ENCODE results near the gene BMX. TPM values are rescaled to one million over a fixed set of nuclear protein-coding genes. Genes with fewer than 3 reads are reported as not detected.

Gene BMX
- total and polyA plus RNA-seq, 9 of the 15 experiments (the other 6 are each of a cell fraction or from before 2014, with no cell fraction given), result 0.45 to 4.2 (median 1.8) TPM

DNA sequence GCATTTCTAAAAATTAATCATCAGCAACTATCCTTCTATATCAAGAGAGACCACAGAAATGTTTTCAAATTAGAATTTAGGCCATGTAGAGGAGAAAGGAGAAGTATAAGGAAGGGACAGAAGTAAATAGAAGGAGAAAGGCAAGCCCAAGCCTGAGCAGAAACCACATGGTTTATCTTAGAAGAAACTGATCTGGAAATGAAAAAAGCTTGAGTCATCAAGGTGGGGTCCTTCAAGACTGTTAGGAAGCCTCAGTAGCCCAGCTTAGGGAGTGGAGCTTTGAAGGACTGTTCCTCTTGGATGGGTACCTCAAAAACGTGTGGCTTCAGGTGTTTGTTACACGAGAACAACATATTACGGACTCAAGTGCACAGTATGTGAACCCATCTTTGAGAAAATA is 4.5 kb downstream of the BMX start (continued):
- TF ChIP-seq, protein P1, sequence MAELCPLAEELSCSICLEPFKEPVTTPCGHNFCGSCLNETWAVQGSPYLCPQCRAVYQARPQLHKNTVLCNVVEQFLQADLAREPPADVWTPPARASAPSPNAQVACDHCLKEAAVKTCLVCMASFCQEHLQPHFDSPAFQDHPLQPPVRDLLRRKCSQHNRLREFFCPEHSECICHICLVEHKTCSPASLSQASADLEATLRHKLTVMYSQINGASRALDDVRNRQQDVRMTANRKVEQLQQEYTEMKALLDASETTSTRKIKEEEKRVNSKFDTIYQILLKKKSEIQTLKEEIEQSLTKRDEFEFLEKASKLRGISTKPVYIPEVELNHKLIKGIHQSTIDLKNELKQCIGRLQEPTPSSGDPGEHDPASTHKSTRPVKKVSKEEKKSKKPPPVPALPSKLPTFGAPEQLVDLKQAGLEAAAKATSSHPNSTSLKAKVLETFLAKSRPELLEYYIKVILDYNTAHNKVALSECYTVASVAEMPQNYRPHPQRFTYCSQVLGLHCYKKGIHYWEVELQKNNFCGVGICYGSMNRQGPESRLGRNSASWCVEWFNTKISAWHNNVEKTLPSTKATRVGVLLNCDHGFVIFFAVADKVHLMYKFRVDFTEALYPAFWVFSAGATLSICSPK (IDR thresholded peaks at IDR 0.05; ENCODE audit: borderline replicate concordance), result no peak
- TF ChIP-seq, protein P2, sequence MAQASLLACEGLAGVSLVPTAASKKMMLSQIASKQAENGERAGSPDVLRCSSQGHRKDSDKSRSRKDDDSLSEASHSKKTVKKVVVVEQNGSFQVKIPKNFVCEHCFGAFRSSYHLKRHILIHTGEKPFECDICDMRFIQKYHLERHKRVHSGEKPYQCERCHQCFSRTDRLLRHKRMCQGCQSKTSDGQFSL (CRISPR knock-in tag; IDR thresholded peaks at IDR 0.05), result no peak
- TF ChIP-seq, protein P2 (tag; IDR thresholded peaks at IDR 0.05), result no peak
- no peak for TF ChIP-seq TOE1 (IDR thresholded peaks at IDR 0.05; ENCODE audit: borderline replicate concordance)
- TF ChIP-seq TOE1 (CRISPR knock-in tag; IDR thresholded peaks at IDR 0.05; ENCODE audit: borderline replicate concordance, low read depth), result no peak
- TF ChIP-seq ZNF316 (IDR thresholded peaks at IDR 0.05), result peak; percentile 58
- TF ChIP-seq, protein P3, sequence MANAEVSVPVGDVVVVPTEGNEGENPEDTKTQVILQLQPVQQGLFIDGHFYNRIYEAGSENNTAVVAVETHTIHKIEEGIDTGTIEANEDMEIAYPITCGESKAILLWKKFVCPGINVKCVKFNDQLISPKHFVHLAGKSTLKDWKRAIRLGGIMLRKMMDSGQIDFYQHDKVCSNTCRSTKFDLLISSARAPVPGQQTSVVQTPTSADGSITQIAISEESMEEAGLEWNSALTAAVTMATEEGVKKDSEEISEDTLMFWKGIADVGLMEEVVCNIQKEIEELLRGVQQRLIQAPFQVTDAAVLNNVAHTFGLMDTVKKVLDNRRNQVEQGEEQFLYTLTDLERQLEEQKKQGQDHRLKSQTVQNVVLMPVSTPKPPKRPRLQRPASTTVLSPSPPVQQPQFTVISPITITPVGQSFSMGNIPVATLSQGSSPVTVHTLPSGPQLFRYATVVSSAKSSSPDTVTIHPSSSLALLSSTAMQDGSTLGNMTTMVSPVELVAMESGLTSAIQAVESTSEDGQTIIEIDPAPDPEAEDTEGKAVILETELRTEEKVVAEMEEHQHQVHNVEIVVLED (CRISPR knock-in tag; IDR thresholded peaks at IDR 0.05), result no peak
